Bronchial epithelial cell (primary cell): Measurements from ENCODE around the gene SLC35D3. TPM values are rescaled to one million over a fixed set of nuclear protein-coding genes. Genes with fewer than 3 reads are reported as not detected.

Experiments used
- DNase-seq: peaks from one replicate; pipeline ENCODE4 v3.0.0-alpha.2; 2010; ENCODE audit warnings: low read depth
- FAIRE-seq: peaks from 2 replicates; lab custom pipeline; 2011; peaks lifted over from hg19 to GRCh38; lab: Jason Lieb, UNC
- H3K27me3 ChIP-seq: 2 replicates; pipeline ENCODE4 v1.5.1; 2011; ENCODE audit warnings: low read length; ENCODE audit not compliant: control insufficient read depth, insufficient read depth
- H3K36me3 ChIP-seq: 2 replicates; pipeline ENCODE4 v1.5.1; 2011; ENCODE audit warnings: low read length; ENCODE audit not compliant: control insufficient read depth, insufficient read depth
- H3K4me3 ChIP-seq: 2 replicates; pipeline ENCODE4 v1.5.1; 2011; ENCODE audit warnings: mild to moderate bottlenecking, low read depth, low read length, control low read depth
- total RNA-seq: library from RNA; depleted of rRNA; stranded (reverse); fragments of >200 nt; gene quantifications from 2 replicates; pipeline ENCODE4 v1.2.1, GENCODE V29; 2014
- TF ChIP-seq, protein P1 (sequence below): IDR thresholded peaks from 2 replicates; pipeline ENCODE4 v1.5.1; 2011; ENCODE audit warnings: mild to moderate bottlenecking, moderate library complexity, low read length, control low read depth, inconsistent platforms; ENCODE audit not compliant: insufficient read depth, severe bottlenecking

SLC35D3 gene
- total RNA-seq, 1 donor from 2014 or later = not detected

DNA sequence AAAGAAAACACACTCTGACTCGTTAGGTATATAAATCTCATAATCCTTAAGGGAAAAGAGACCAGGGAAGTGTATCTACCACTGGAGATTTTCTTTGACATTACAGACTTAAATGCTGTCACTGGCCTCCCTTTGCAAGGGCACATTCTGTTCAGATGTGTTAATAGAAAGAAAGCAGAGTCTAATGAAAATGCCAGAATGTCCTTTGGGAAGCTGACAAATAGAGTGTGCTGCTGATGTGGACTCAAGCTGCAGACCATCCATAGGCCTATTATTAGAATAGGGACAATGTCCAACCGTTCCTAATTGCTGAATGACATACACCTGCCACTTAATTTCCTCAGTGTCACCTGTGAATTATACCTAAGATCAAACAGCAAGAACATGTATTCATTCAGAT, 41.2 kb downstream of the SLC35D3 start:
- H3K4me3 ChIP-seq = no peak overlapping the region
- no peak for FAIRE-seq
- no peaks in the 10 kb centered on the region for H3K36me3 ChIP-seq
- TF ChIP-seq, protein P1, sequence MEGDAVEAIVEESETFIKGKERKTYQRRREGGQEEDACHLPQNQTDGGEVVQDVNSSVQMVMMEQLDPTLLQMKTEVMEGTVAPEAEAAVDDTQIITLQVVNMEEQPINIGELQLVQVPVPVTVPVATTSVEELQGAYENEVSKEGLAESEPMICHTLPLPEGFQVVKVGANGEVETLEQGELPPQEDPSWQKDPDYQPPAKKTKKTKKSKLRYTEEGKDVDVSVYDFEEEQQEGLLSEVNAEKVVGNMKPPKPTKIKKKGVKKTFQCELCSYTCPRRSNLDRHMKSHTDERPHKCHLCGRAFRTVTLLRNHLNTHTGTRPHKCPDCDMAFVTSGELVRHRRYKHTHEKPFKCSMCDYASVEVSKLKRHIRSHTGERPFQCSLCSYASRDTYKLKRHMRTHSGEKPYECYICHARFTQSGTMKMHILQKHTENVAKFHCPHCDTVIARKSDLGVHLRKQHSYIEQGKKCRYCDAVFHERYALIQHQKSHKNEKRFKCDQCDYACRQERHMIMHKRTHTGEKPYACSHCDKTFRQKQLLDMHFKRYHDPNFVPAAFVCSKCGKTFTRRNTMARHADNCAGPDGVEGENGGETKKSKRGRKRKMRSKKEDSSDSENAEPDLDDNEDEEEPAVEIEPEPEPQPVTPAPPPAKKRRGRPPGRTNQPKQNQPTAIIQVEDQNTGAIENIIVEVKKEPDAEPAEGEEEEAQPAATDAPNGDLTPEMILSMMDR = no peak
- no peaks in the 10 kb centered on the region for H3K27me3 ChIP-seq
- no peak for DNase-seq

DNA sequence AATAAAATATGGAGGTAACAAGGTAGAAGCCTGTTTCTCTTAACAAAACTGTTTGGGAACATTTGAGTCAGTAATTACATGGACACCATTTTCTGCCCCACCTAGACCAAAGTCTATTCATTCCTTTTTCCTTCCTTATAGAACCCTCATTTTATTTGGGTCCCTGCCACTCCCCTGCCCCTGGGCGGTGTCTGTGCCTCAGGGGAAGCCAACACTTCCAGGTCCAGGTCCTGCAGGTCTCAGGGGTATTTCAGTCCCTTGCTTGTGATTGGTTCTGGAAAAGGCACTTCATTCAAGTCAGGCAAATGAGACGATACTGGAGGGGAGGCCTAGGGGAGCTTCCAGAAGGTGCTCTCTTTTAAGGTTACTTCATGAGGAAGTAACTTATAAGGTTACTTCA, 42.3 kb downstream of the SLC35D3 start:
- TF ChIP-seq, protein P1 = no peak
- Histone ChIP-seq H3K27me3 (no peaks in the 10 kb centered on the region), H3K4me3 (no peak overlapping the region), H3K36me3 (no peaks in the 10 kb centered on the region)
- no peak for FAIRE-seq
- DNase-seq = no peak

DNA sequence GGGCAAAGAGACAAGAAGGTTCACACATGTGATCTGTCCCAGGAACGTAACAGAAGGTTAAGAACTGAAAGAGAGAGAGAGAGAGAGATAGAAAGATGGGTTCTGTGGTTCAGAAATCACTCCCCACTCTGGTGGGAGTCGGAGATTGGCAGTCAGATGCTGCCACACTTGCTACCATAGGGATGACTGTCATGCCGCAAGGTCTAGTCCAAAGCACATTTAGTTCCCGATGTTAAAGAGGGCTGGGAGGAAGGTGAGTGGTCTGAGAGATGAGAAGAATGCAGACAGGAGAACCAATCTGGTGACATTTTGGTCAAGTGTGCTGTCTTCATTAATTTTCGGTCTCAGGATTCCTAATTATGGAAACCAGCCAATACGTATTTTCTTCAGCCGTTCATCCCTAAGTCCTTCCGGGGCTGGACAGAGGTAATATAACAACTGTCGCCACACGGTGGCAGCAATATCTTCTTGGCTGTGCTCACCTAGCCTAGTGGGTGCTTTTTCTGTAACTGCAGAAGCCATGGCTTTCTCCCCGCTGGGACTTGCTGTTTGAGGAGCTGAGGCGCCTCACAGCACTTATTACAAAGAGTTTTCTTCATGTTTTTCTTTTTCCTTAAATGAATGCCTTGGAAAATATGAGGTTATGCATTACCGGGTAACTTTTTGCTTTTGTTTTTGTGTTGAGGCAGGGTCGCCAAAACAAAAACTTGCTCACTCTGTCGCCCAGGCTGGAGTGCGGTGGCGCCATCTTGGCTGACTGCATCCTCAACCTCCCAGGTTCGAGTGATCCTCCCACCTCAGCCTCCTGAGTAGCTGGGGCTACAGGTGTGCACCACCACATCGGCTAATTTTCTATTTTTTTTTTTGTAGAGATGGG, 46.0 kb downstream of the SLC35D3 start:
- TF ChIP-seq, protein P1 = peak; percentile 75
- Histone ChIP-seq H3K36me3 (no peaks in the 10 kb centered on the region), H3K27me3 (no peaks in the 10 kb centered on the region), H3K4me3 (no peak overlapping the region)
- peak; percentile 79 for DNase-seq
- FAIRE-seq = peak; percentile 79

DNA sequence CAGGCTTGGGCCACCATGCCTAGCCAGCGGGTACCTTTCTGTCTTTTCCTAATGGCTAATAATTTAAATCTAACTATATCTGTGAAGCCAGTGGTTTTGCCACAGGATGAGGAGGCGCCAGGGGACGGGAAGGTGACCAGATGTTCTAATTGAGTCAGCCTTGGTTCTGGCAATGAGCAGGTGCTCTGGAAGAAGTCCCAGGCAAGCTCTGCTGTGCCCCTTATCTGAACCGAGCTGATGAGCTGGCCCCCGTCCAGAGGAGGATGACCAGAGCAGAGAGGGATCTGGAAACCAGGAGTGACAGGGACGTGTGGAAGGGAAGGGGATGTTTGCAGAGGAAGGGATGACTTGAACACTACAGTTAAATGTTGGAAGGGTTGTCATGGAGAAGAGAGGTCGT, 46.7 kb downstream of the SLC35D3 start:
- no peak for DNase-seq
- no peaks in the 10 kb centered on the region for H3K36me3 ChIP-seq
- FAIRE-seq = no peak

DNA sequence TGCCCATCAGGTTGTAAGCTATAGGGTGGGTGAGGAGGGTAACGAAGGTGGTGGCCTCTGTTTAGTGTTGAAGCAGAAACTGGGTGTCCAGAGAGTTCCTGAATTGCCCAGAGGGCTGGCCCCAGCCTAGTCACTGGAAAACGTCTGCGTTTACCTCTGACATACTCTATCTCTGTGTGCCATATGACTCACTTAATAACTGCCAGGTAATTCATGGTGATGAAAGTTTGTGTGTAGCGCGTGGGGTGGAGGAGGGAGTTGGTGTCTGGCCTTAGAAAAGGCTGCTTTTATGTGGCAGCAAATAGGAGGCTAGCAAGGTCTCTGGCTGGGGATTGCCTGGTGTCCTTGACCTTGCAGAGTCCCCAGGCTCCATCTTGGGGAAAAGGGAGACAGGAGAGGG, 47.3 kb downstream of the SLC35D3 start:
- DNase-seq (peak; percentile 83), FAIRE-seq (no peak)
- no peaks in the 10 kb centered on the region for H3K27me3 ChIP-seq
- TF ChIP-seq, protein P1 = no peak
- H3K36me3 ChIP-seq = no peaks in the 10 kb centered on the region
- no peak overlapping the region for H3K4me3 ChIP-seq

More for the DNA sequence above, 46.7 kb downstream of the SLC35D3 start:
- TF ChIP-seq, protein P1 = no peak
- Histone ChIP-seq H3K4me3 (no peak overlapping the region), H3K27me3 (no peaks in the 10 kb centered on the region)
